ENCODE results near the gene TEKT1. TPM values are rescaled to one million over a fixed set of nuclear protein-coding genes. Genes with fewer than 3 reads are reported as not detected.

Gene TEKT1
- polyA plus RNA-seq, 3 donors: not detected

Other genes starting within 250 kb of the TEKT1 start
- gene KIAA0753, start 191.0 kb downstream of the TEKT1 start, polyA plus RNA-seq: 1 to 10 TPM; 3.5 to 6.9 (median 3.9) TPM
- gene TXNDC17, start 190.7 kb downstream of the TEKT1 start, polyA plus RNA-seq: 100 to 1,000 TPM in 2 of 3 donors, 10 to 100 TPM in 1; 60.8 to 107 (median 103) TPM
- 10 to 100 TPM in 1 of 3 donors, 1 to 10 TPM in 2; 6.3 to 31.0 (median 8.6) TPM for gene MED31, start 180.1 kb downstream of the TEKT1 start, polyA plus RNA-seq
- gene C17orf100, start 180.0 kb downstream of the TEKT1 start, polyA plus RNA-seq: 1 to 10 TPM in 2 of 3 donors, under 1 TPM in 1; 0.65 to 2.3 (median 1.7) TPM
- gene SLC13A5, start 118.4 kb downstream of the TEKT1 start, polyA plus RNA-seq: under 1 TPM; 0.05 to 0.34 (median 0.10) TPM
- gene XAF1, start 75.7 kb downstream of the TEKT1 start, polyA plus RNA-seq: 10 to 100 TPM in 2 of 3 donors, 1 to 10 TPM in 1; 9.8 to 75.6 (median 21.0) TPM
- gene FBXO39, start 55.5 kb downstream of the TEKT1 start, polyA plus RNA-seq: under 1 TPM in 2 of 3 donors, not detected in 1; 0.10 to 0.14 TPM
- under 1 TPM in 1 of 3 donors, not detected in 2; 0.13 TPM for gene ALOX12, start 164.3 kb upstream of the TEKT1 start, polyA plus RNA-seq
- 100 to 1,000 TPM; 133 to 384 (median 349) TPM for gene RNASEK, start 180.9 kb upstream of the TEKT1 start, polyA plus RNA-seq
- 10 to 100 TPM in 2 of 3 donors, 1 to 10 TPM in 1; 3.1 to 23.0 (median 16.6) TPM for gene BCL6B, start 191.3 kb upstream of the TEKT1 start, polyA plus RNA-seq
- 1 to 10 TPM in 2 of 3 donors, under 1 TPM in 1; 0.89 to 2.4 (median 1.8) TPM for gene SLC16A13, start 204.3 kb upstream of the TEKT1 start, polyA plus RNA-seq
- 1 to 10 TPM; 2.2 to 9.7 (median 2.5) TPM for gene SLC16A11, start 212.4 kb upstream of the TEKT1 start, polyA plus RNA-seq
- 10 to 100 TPM in 1 of 3 donors, 1 to 10 TPM in 2; 1.3 to 16.1 (median 8.8) TPM for gene CLEC10A, start 248.5 kb upstream of the TEKT1 start, polyA plus RNA-seq